K562 (cell line): ENCODE measurements around the gene SNRNP200. TPM values are rescaled to one million over a fixed set of nuclear protein-coding genes. Genes with fewer than 3 reads are reported as not detected.

Experiments used
- CBFA2T2 ChIP-seq: fragments of 450-650 bp; conservative IDR thresholded peaks from 2 replicates; pipeline ENCODE4 v1.6.1; 2017; ENCODE audit warnings: mild to moderate bottlenecking
- CREBBP ChIP-seq: IDR thresholded peaks from one replicate; pipeline ENCODE4 v1.6.1; 2012; ENCODE audit warnings: low read depth, mild to moderate bottlenecking, control low read depth, inconsistent platforms, low read length
- DPF2 ChIP-seq: fragments of 450-650 bp; IDR thresholded peaks from 2 replicates; pipeline ENCODE4 v1.6.1; 2016
- HOXB6 ChIP-seq: fragments of 250-450 bp; sonication (Bioruptor Pico); IDR thresholded peaks from 2 replicates; pipeline ENCODE4 v1.5.1; 2022; ENCODE audit warnings: mild to moderate bottlenecking, borderline replicate concordance
- ID3 ChIP-seq, 2 experiments: fragments of 250-450 bp in 1 of 2; fragments of 450-650 bp in 1 of 2; sonication (Bioruptor Pico) in 1 of 2; IDR thresholded peaks; 2 replicates each; pipeline versions ENCODE4 v1.6.1 to v1.8.0; 2016 to 2021; ENCODE audit warnings: mild to moderate bottlenecking in 2 of 2, moderate library complexity in 2 of 2, missing compliant biosample characterization in 1 of 2, missing genetic modification characterization in 1 of 2
- L3MBTL2 ChIP-seq: fragments of 450-650 bp; IDR thresholded peaks from 2 replicates; pipeline ENCODE4 v1.6.1; 2016; ENCODE audit warnings: mild to moderate bottlenecking, moderate library complexity
- LARP7 ChIP-seq: fragments of 450-650 bp; IDR thresholded peaks from 2 replicates; pipeline ENCODE4 v1.6.1; 2016
- PTRF ChIP-seq: fragments of 450-650 bp; IDR thresholded peaks from 2 replicates; pipeline ENCODE4 v1.6.1; 2016; ENCODE audit warnings: mild to moderate bottlenecking, missing genetic modification characterization, missing compliant biosample characterization
- PURB ChIP-seq: sonication (generic); formaldehyde crosslinking; IDR thresholded peaks from 2 replicates; pipeline ENCODE4 v1.9.0; 2021; ENCODE audit warnings: low read depth, mild to moderate bottlenecking, missing genetic modification reagents
- RHOXF2B ChIP-seq: fragments of 250-450 bp; sonication (Bioruptor Pico); conservative IDR thresholded peaks from 2 replicates; pipeline ENCODE4 v1.5.1; 2021
- RNF219 ChIP-seq: fragments of 250-450 bp; sonication (Bioruptor Pico); IDR thresholded peaks from 2 replicates; pipeline ENCODE4 v1.5.0; 2022; ENCODE audit warnings: mild to moderate bottlenecking
- SLC30A9 ChIP-seq: fragments of 250-450 bp; sonication (Bioruptor Pico); IDR thresholded peaks from 2 replicates; pipeline ENCODE4 v1.8.0; 2022; ENCODE audit warnings: mild to moderate bottlenecking, moderate library complexity
- SMARCE1 ChIP-seq: fragments of 450-650 bp; IDR thresholded peaks from 2 replicates; pipeline ENCODE4 v1.7.1; 2016; ENCODE audit warnings: mild to moderate bottlenecking
- SRF ChIP-seq, 2 experiments: fragments of 250-450, 450-650 bp in 1 of 2; sonication (Bioruptor Pico) in 1 of 2; sonication (generic) in 1 of 2; formaldehyde crosslinking; IDR thresholded peaks; 2 replicates each; pipeline versions ENCODE4 v1.5.0 to v1.5.1; 2020 to 2022; ENCODE audit warnings: mild to moderate bottlenecking in 1 of 2, missing genetic modification reagents in 1 of 2
- ZNF445 ChIP-seq: fragments of 250-450 bp; sonication (Bioruptor Pico); IDR thresholded peaks from 2 replicates; pipeline ENCODE4 v1.4.0; 2020; ENCODE audit warnings: low read depth, mild to moderate bottlenecking, moderate library complexity
- ZNF695 ChIP-seq: fragments of 450-650 bp; formaldehyde crosslinking; IDR thresholded peaks from 2 replicates; pipeline ENCODE4 v1.4.0; 2020; ENCODE audit warnings: mild to moderate bottlenecking, moderate library complexity
- ZNF778 ChIP-seq: fragments of 450-650 bp; formaldehyde crosslinking; IDR thresholded peaks from 2 replicates; pipeline ENCODE4 v1.4.0; 2020; ENCODE audit warnings: mild to moderate bottlenecking, moderate library complexity
- polyA plus RNA-seq, 8 experiments: library from polyadenylated mRNA; depleted of rRNA in 4 of 8; stranded (reverse) in 5 of 8; unstranded in 3 of 8; fragments of >200 nt; fragmentation: Nextera tagmentation in 2 of 8; fragmentation: Illumina TruSeq in 1 of 8; extraction: Ambion mirVana in 2 of 8; extraction: Trizol in 1 of 8; gene quantifications; 2 replicates each; pipeline versions ENCODE4 v1.2.1 to v1.2.3, GENCODE V29; 2011 to 2014; ENCODE audit warnings: inconsistent platforms in 1 of 8, missing spikeins in 1 of 8
- total RNA-seq, 7 experiments: library from RNA; depleted of rRNA in 6 of 7; stranded (reverse); fragments of >200 nt in 6 of 7; fragmentation: Illumina TruSeq in 2 of 7; extraction: Trizol in 2 of 7; gene quantifications; 2 replicates each; pipeline versions ENCODE4 v1.2.1 to v1.2.3, GENCODE V29; 2011 to 2021; ENCODE audit warnings: low replicate concordance in 1 of 7
- TF ChIP-seq, protein P1 (sequence below): fragments of 250-450 bp; sonication (Bioruptor Pico); IDR thresholded peaks from 2 replicates; pipeline ENCODE4 v1.8.0; 2022; ENCODE audit warnings: inconsistent platforms
- TF ChIP-seq, protein P2 (sequence below): fragments of 450-650 bp; IDR thresholded peaks from 2 replicates; pipeline ENCODE4 v1.6.1; 2017; ENCODE audit warnings: antibody characterized with exemption
- TF ChIP-seq, protein P3 (sequence below): fragments of 250-450 bp; sonication (Bioruptor Pico); IDR thresholded peaks from 2 replicates; pipeline ENCODE4 v1.4.0; 2020; ENCODE audit warnings: mild to moderate bottlenecking, moderate library complexity

The SNRNP200 gene
- total and polyA plus RNA-seq, 9 of the 15 experiments (the other 6 are each of a cell fraction or from before 2014, with no cell fraction given), result 76.1 to 231 (median 155) TPM

DNA sequence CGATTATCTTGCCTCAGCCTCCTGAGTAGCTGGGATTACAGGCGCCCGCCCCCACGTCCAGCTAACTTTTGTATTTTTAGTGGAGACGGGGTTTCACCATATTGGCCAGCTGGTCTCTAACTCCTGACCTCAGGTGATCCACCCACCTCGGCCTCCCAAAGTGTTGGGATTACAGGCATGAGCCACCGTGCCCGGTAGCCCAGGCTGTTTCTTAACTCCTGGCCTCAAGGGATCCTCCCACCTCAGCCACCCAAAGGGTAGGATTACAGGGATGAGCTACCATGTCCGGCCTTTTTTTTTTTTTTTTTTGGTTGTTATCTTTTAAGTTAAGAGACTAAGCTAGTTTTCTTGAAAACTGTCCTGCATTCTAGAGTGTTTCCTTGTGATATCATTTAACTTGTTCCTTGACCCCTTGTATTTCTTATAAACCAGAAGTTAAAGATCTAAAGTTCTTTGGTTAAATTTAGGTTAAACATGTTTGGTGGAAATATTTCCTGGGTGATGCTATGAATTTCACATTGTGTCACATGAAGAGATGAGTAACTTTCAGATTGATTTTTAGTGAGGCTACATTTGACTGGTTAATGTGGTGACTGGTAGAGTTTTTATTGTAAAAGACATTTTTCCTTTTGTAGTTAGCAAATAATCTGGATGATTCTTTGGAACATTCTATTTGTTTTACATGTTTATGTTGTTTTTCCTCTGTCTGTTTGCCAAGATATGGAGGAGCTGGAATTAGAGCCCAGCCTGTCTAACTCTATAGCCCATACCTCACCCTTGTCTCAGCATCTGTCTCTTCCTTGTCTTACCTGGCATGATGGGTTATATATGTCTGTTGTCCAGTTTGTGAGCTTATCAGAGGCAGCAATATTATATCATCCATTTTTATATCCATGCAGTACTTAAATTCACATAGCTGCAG is 35.4 kb upstream of the SNRNP200 start (continued):
- no peak for TF ChIP-seq ID3 (CRISPR knock-in tag; IDR thresholded peaks at IDR 0.05)
- no peak for TF ChIP-seq ID3 (tag; IDR thresholded peaks at IDR 0.05)
- no peak for TF ChIP-seq ZNF445
- TF ChIP-seq SLC30A9 (CRISPR knock-in tag), result no peak
- no peak for TF ChIP-seq RHOXF2B (CRISPR knock-in tag)
- TF ChIP-seq CBFA2T2, result peak; percentile 25; the same call in 1 of the 2 replicates
- TF ChIP-seq, protein P1, sequence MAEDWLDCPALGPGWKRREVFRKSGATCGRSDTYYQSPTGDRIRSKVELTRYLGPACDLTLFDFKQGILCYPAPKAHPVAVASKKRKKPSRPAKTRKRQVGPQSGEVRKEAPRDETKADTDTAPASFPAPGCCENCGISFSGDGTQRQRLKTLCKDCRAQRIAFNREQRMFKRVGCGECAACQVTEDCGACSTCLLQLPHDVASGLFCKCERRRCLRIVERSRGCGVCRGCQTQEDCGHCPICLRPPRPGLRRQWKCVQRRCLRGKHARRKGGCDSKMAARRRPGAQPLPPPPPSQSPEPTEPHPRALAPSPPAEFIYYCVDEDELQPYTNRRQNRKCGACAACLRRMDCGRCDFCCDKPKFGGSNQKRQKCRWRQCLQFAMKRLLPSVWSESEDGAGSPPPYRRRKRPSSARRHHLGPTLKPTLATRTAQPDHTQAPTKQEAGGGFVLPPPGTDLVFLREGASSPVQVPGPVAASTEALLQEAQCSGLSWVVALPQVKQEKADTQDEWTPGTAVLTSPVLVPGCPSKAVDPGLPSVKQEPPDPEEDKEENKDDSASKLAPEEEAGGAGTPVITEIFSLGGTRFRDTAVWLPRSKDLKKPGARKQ (CRISPR knock-in tag), result no peak
- TF ChIP-seq LARP7, result no peak
- TF ChIP-seq PTRF (tag), result no peak
- no peak for TF ChIP-seq ZNF778 (CRISPR knock-in tag)
- TF ChIP-seq SMARCE1, result peak; percentile 14; the same call in 1 of the 2 replicates
- TF ChIP-seq SRF (CRISPR knock-in tag; IDR thresholded peaks at IDR 0.05), result no peak
- TF ChIP-seq, protein P2, sequence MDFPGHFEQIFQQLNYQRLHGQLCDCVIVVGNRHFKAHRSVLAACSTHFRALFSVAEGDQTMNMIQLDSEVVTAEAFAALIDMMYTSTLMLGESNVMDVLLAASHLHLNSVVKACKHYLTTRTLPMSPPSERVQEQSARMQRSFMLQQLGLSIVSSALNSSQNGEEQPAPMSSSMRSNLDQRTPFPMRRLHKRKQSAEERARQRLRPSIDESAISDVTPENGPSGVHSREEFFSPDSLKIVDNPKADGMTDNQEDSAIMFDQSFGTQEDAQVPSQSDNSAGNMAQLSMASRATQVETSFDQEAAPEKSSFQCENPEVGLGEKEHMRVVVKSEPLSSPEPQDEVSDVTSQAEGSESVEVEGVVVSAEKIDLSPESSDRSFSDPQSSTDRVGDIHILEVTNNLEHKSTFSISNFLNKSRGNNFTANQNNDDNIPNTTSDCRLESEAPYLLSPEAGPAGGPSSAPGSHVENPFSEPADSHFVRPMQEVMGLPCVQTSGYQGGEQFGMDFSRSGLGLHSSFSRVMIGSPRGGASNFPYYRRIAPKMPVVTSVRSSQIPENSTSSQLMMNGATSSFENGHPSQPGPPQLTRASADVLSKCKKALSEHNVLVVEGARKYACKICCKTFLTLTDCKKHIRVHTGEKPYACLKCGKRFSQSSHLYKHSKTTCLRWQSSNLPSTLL, result no peak
- no peak for TF ChIP-seq PURB (CRISPR knock-in tag)
- no peak for TF ChIP-seq ZNF695
- TF ChIP-seq HOXB6 (CRISPR knock-in tag), result no peak
- TF ChIP-seq CREBBP, result no peak
- TF ChIP-seq, protein P3, sequence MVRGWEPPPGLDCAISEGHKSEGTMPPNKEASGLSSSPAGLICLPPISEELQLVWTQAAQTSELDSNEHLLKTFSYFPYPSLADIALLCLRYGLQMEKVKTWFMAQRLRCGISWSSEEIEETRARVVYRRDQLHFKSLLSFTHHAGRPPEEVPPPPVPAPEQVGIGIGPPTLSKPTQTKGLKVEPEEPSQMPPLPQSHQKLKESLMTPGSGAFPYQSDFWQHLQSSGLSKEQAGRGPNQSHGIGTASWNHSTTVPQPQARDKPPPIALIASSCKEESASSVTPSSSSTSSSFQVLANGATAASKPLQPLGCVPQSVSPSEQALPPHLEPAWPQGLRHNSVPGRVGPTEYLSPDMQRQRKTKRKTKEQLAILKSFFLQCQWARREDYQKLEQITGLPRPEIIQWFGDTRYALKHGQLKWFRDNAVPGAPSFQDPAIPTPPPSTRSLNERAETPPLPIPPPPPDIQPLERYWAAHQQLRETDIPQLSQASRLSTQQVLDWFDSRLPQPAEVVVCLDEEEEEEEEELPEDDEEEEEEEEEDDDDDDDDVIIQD (CRISPR knock-in tag), result no peak
- TF ChIP-seq RNF219 (CRISPR knock-in tag), result no peak
- TF ChIP-seq DPF2, result 0 out of 2 replicates have a peak, but pooled peaks have one; percentile 37
- no peak for TF ChIP-seq L3MBTL2
